SK-N-SH treated with all-trans-retinoic acid at 6 μM for 48 hours (cell line): ENCODE data around the gene AADAT.

Experiments
- ARNTL ChIP-seq: fragments of 450-650 bp; formaldehyde crosslinking; IDR thresholded peaks from 2 replicates; pipeline ENCODE4 v1.5.0; 2020; ENCODE audit warnings: low read depth, mild to moderate bottlenecking, moderate library complexity, borderline replicate concordance
- CSDC2 ChIP-seq: fragments of 250-450 bp; sonication (Bioruptor Pico); IDR thresholded peaks from 2 replicates; pipeline ENCODE4 v1.5.0; 2020; ENCODE audit warnings: mild to moderate bottlenecking, moderate library complexity
- GLIS3 ChIP-seq: fragments of 250-450 bp; sonication (Bioruptor Pico); IDR thresholded peaks from 2 replicates; pipeline ENCODE4 v1.5.0; 2020; ENCODE audit warnings: mild to moderate bottlenecking, moderate library complexity
- RARB ChIP-seq: fragments of 250-450 bp; sonication (Bioruptor Pico); IDR thresholded peaks from 2 replicates; pipeline ENCODE4 v1.8.0; 2021; ENCODE audit warnings: mild to moderate bottlenecking, moderate library complexity
- TCF4 ChIP-seq: fragments of 250-450 bp; sonication (Bioruptor Pico); IDR thresholded peaks from 2 replicates; pipeline ENCODE4 v1.8.0; 2021; ENCODE audit warnings: mild to moderate bottlenecking, moderate library complexity, borderline replicate concordance
- ZNF70 ChIP-seq: fragments of 450-650 bp; formaldehyde crosslinking; IDR thresholded peaks from 2 replicates; pipeline ENCODE4 v1.5.0; 2020; ENCODE audit warnings: mild to moderate bottlenecking, moderate library complexity
- TF ChIP-seq, protein P1 (sequence below): fragments of 250-450 bp; sonication (Bioruptor Pico); IDR thresholded peaks from 2 replicates; pipeline ENCODE4 v1.5.0; 2020; ENCODE audit warnings: mild to moderate bottlenecking, moderate library complexity
- TF ChIP-seq, protein P2 (sequence below): fragments of 250-450 bp; sonication (Bioruptor Pico); IDR thresholded peaks from 2 replicates; pipeline ENCODE4 v1.8.0; 2020; ENCODE audit warnings: mild to moderate bottlenecking, moderate library complexity, borderline replicate concordance

DNA sequence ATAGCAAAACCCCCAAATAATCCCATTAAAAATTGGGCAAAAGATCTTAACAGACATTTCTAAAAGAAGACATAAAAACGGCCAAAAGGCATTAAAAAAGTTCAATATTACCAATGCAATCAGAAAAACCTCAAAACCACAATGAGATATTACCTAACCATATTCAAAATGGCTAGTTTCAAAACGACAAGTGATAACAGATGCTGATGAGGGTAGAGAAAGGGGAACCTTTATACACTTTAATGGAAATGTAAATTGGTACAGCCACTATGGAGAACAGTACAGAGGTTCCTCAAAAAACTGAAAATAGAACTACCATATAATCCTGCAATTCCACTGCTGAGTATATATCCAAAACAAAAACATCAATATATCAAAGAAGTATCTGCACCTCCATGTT, 6.2 kb downstream of the AADAT start:
- TF ChIP-seq CSDC2 (CRISPR knock-in tag), result no peak
- TF ChIP-seq, protein P1, sequence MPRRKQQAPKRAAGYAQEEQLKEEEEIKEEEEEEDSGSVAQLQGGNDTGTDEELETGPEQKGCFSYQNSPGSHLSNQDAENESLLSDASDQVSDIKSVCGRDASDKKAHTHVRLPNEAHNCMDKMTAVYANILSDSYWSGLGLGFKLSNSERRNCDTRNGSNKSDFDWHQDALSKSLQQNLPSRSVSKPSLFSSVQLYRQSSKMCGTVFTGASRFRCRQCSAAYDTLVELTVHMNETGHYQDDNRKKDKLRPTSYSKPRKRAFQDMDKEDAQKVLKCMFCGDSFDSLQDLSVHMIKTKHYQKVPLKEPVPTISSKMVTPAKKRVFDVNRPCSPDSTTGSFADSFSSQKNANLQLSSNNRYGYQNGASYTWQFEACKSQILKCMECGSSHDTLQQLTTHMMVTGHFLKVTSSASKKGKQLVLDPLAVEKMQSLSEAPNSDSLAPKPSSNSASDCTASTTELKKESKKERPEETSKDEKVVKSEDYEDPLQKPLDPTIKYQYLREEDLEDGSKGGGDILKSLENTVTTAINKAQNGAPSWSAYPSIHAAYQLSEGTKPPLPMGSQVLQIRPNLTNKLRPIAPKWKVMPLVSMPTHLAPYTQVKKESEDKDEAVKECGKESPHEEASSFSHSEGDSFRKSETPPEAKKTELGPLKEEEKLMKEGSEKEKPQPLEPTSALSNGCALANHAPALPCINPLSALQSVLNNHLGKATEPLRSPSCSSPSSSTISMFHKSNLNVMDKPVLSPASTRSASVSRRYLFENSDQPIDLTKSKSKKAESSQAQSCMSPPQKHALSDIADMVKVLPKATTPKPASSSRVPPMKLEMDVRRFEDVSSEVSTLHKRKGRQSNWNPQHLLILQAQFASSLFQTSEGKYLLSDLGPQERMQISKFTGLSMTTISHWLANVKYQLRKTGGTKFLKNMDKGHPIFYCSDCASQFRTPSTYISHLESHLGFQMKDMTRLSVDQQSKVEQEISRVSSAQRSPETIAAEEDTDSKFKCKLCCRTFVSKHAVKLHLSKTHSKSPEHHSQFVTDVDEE, result no peak
- TF ChIP-seq ZNF70 (CRISPR knock-in tag), result no peak
- TF ChIP-seq ARNTL, result no peak
- TF ChIP-seq TCF4 (CRISPR knock-in tag), result no peak
- TF ChIP-seq RARB (CRISPR knock-in tag), result no peak
- TF ChIP-seq, protein P2, sequence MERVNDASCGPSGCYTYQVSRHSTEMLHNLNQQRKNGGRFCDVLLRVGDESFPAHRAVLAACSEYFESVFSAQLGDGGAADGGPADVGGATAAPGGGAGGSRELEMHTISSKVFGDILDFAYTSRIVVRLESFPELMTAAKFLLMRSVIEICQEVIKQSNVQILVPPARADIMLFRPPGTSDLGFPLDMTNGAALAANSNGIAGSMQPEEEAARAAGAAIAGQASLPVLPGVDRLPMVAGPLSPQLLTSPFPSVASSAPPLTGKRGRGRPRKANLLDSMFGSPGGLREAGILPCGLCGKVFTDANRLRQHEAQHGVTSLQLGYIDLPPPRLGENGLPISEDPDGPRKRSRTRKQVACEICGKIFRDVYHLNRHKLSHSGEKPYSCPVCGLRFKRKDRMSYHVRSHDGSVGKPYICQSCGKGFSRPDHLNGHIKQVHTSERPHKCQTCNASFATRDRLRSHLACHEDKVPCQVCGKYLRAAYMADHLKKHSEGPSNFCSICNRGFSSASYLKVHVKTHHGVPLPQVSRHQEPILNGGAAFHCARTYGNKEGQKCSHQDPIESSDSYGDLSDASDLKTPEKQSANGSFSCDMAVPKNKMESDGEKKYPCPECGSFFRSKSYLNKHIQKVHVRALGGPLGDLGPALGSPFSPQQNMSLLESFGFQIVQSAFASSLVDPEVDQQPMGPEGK, result no peak
- TF ChIP-seq GLIS3, result no peak
